Measurements from ENCODE around the gene PCK2. TPM values are rescaled to one million over a fixed set of nuclear protein-coding genes. Genes with fewer than 3 reads are reported as not detected.

The PCK2 gene
- polyA plus RNA-seq, 4 donors: 197 to 870 (median 304) TPM

DNA sequence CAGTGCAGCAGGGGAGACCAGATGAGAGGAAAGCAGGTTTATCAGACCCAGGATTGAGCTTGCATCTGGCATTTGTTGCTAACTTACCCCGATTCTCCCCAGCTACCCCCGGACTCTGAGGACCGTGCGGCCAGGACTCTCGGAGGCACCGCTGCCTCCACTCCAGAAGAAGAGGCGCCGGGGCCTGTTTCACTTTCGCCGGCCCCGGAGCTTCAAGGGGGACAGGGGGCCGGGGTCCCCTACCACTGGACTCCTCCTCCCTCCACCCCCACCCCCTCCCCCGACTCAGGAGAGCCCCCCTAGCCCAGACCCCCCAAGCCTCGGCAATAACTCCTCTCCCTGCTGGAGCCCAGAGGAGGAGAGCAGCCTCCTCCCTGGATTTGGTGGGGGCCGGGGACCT lies 29.3 kb upstream of the PCK2 start:
- WGBS, 3 donors: 81 to 90% (median 88%) methylated on average over 10 to 15 of the region's 15 CpGs
- H3K4me3 ChIP-seq (ENCODE audit: low read depth in 1 of 3, low read length in 3 of 3): no peak overlapping the region
- H3K9me3 ChIP-seq (ENCODE audit: control insufficient read depth in 2 of 2, insufficient read depth in 1 of 2, low read depth in 1 of 2, low read length in 1 of 2): no peaks in the 10 kb centered on the region
- H3K36me3 ChIP-seq (ENCODE audit: control insufficient read depth in 3 of 3, insufficient read depth in 2 of 3, low read depth in 1 of 3, low read length in 3 of 3): peaks cover 0 to 14% (median 0%) of the 10 kb centered on the region in 3 donors
- no peak for DNase-seq
- FAIRE-seq: no peak
- H3K27me3 ChIP-seq (ENCODE audit: control insufficient read depth in 3 of 3, insufficient read depth in 3 of 3, low read length in 3 of 3): no peaks in the 10 kb centered on the region
- H3K27ac ChIP-seq (ENCODE audit: low read depth in 1 of 3, low read length in 2 of 3): no peak overlapping the region
- peaks cover 0 to 60% (median 14%) of the 10 kb centered on the region in 3 donors for H3K4me1 ChIP-seq (ENCODE audit: control insufficient read depth in 3 of 3, insufficient read depth in 2 of 3, low read depth in 1 of 3, low read length in 2 of 3)

DNA sequence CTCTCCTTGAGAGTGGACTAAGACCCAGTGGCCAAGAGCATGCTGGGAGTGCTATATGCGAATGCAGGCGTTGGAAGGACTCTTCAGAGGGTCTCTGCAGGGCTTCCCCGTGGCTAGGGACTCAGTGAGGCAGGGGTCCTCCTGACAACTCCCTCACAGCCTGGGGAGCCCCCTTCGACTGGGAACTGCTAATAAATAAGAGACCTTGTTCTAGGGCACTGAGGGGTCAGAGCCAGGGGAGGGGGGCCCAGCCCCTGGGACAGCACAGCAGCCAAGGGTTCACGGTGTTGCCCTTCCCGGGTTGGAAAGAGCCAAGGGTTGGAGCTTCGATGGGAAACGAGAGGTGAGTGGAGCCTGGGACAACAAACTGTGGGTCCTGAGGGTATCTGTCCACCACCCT lies 28.7 kb upstream of the PCK2 start:
- no peak overlapping the region for H3K27ac ChIP-seq (ENCODE audit: low read depth in 1 of 3, low read length in 2 of 3)
- H3K27me3 ChIP-seq (ENCODE audit: control insufficient read depth in 3 of 3, insufficient read depth in 3 of 3, low read length in 3 of 3): no peaks in the 10 kb centered on the region
- no peak overlapping the region for H3K4me3 ChIP-seq (ENCODE audit: low read depth in 1 of 3, low read length in 3 of 3)
- no peak for FAIRE-seq
- peaks cover 0 to 14% (median 0%) of the 10 kb centered on the region in 3 donors for H3K36me3 ChIP-seq (ENCODE audit: control insufficient read depth in 3 of 3, insufficient read depth in 2 of 3, low read depth in 1 of 3, low read length in 3 of 3)
- H3K4me1 ChIP-seq (ENCODE audit: control insufficient read depth in 3 of 3, insufficient read depth in 2 of 3, low read depth in 1 of 3, low read length in 2 of 3): peaks cover 0 to 57% (median 14%) of the 10 kb centered on the region in 3 donors
- no peaks in the 10 kb centered on the region for H3K9me3 ChIP-seq (ENCODE audit: control insufficient read depth in 2 of 2, insufficient read depth in 1 of 2, low read depth in 1 of 2, low read length in 1 of 2)
- DNase-seq: no peak
- 77 to 89% (median 79%) methylated on average over 8 of the region's 8 CpGs for WGBS, 3 donors

- no peak for FAIRE-seq
- DNase-seq: peak; percentile 54 to 66
- peak overlapping the region in 2 of 3 donors; percentile 8 to 77 for H3K27ac ChIP-seq (ENCODE audit: low read depth in 1 of 3, low read length in 2 of 3)
Observed at GRCh38 chr14:24066496-24067132, 27.5 kb upstream of the PCK2 start.

DNA sequence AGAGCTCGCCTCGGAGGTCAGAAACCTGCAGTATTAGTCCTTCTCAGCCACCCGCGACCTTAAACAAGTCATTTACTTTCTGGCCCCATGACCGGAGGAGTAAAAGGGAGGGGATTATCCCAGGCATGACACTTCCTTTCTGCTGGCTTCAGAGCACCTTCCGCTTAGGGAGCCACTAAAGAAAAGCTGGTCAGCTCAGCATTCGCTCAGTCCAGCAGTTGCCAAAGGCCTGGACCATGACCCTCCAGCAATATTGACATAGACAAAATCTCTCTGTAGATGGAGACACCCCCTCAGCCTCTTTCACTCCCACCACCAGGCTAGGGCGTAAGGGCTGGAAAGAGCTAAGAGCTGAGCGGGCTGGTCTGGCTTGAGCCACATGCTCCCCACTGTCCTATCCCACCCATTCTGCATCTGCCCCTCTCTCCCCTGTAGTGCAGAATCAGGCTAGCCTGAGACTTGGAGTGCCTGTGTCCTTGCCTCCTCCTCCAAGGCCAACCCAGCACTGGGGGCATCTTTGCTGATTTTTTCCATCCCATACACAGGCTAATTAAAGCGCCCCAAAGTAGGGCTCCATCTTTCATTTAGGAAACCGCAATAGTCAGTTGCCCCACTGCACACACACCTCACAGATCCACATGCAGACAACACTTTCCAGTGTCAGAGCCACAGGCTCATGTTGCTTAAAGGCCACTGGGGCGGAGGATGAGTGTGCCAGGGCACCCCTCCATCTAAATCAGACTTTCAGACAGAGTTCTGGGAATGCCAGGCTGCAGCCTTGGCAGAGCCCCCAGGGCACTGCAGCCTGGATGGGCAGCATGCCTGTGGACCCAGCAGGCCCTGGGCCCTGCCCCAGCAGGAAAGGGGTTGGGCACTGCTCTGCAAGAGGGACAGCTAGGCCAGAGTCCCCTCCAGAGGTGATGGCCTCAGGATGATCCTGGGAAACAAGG lies 26.7 kb upstream of the PCK2 start:
- Histone ChIP-seq H3K27me3 (ENCODE audit: control insufficient read depth in 3 of 3, insufficient read depth in 3 of 3, low read length in 3 of 3) (no peaks in the 10 kb centered on the region), H3K27ac (ENCODE audit: low read depth in 1 of 3, low read length in 2 of 3) (peak overlapping the region in 1 of 3 donors; percentile 77), H3K36me3 (ENCODE audit: control insufficient read depth in 3 of 3, insufficient read depth in 2 of 3, low read depth in 1 of 3, low read length in 3 of 3) (peaks cover 0 to 2% (median 0%) of the 10 kb centered on the region in 3 donors), H3K4me3 (ENCODE audit: low read depth in 1 of 3, low read length in 3 of 3) (no peak overlapping the region), H3K4me1 (ENCODE audit: control insufficient read depth in 3 of 3, insufficient read depth in 2 of 3, low read depth in 1 of 3, low read length in 2 of 3) (peaks cover 0 to 49% (median 8%) of the 10 kb centered on the region in 3 donors), H3K9me3 (ENCODE audit: control insufficient read depth in 2 of 2, insufficient read depth in 1 of 2, low read depth in 1 of 2, low read length in 1 of 2) (no peaks in the 10 kb centered on the region)
- DNase-seq (peak in 1 of 2 donors; percentile 56), FAIRE-seq (no peak)
- 83 to 88% (median 83%) methylated on average over 12 of the region's 12 CpGs for WGBS, 3 donors

More at GRCh38 chr14:24066496-24067132, 27.5 kb upstream of the PCK2 start:
- peaks cover 0 to 6% (median 0%) of the 10 kb centered on the region in 3 donors for H3K36me3 ChIP-seq (ENCODE audit: control insufficient read depth in 3 of 3, insufficient read depth in 2 of 3, low read depth in 1 of 3, low read length in 3 of 3)
- WGBS, 3 donors: 53 to 74% (median 64%) methylated on average over 8 of the region's 8 CpGs
- no peaks in the 10 kb centered on the region for H3K27me3 ChIP-seq (ENCODE audit: control insufficient read depth in 3 of 3, insufficient read depth in 3 of 3, low read length in 3 of 3)
- no peak overlapping the region for H3K4me3 ChIP-seq (ENCODE audit: low read depth in 1 of 3, low read length in 3 of 3)
- H3K4me1 ChIP-seq (ENCODE audit: control insufficient read depth in 3 of 3, insufficient read depth in 2 of 3, low read depth in 1 of 3, low read length in 2 of 3): peaks cover 0 to 49% (median 12%) of the 10 kb centered on the region in 3 donors
- H3K9me3 ChIP-seq (ENCODE audit: control insufficient read depth in 2 of 2, insufficient read depth in 1 of 2, low read depth in 1 of 2, low read length in 1 of 2): no peaks in the 10 kb centered on the region

DNA sequence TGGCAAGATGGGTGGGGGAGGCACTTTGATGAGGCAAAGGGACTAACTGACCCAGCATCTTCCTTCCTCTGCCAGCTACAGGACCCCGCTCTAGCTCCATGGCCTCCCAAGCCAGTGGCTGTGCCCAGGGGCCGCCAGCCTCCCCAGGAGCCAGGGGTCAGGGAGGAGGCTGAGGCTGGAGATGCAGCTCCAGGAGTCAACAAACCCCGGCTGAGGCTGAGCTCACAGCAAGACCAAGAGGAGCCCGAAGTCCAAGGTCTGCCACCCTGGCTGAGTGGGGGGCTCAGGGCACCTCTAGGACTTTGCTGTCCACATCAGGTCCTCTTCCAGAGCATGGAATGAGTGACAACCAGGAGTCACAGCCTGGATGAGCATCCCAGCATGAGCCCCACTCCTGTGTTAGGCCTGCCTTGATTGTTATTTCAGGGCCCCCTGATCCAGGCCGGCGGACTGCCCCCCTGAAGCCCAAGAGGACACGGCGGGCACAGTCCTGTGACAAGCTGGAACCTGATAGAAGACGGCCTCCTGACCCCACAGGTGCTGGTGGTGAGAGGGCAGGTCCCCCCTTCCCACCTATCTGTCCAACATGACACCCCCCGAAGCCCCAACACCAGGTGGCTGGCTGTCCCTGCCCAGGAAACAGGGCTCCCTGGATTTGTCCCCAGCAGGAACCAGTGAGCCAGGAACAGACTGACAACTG lies 25.2 kb upstream of the PCK2 start:
- peaks cover 0 to 54% (median 3%) of the 10 kb centered on the region in 3 donors for H3K4me1 ChIP-seq (ENCODE audit: control insufficient read depth in 3 of 3, insufficient read depth in 2 of 3, low read depth in 1 of 3, low read length in 2 of 3)
- H3K9me3 ChIP-seq (ENCODE audit: control insufficient read depth in 2 of 2, insufficient read depth in 1 of 2, low read depth in 1 of 2, low read length in 1 of 2): no peaks in the 10 kb centered on the region
- H3K27ac ChIP-seq (ENCODE audit: low read depth in 1 of 3, low read length in 2 of 3): no peak overlapping the region
- peaks cover 0 to 2% (median 0%) of the 10 kb centered on the region in 3 donors for H3K36me3 ChIP-seq (ENCODE audit: control insufficient read depth in 3 of 3, insufficient read depth in 2 of 3, low read depth in 1 of 3, low read length in 3 of 3)
- H3K4me3 ChIP-seq (ENCODE audit: low read depth in 1 of 3, low read length in 3 of 3): no peak overlapping the region
- FAIRE-seq (no peak), DNase-seq (no peak)
- 84 to 88% (median 84%) methylated on average over 9 to 10 of the region's 10 CpGs for whole genome bisulfite sequencing, 3 donors
- H3K27me3 ChIP-seq (ENCODE audit: control insufficient read depth in 3 of 3, insufficient read depth in 3 of 3, low read length in 3 of 3): no peaks in the 10 kb centered on the region

DNA sequence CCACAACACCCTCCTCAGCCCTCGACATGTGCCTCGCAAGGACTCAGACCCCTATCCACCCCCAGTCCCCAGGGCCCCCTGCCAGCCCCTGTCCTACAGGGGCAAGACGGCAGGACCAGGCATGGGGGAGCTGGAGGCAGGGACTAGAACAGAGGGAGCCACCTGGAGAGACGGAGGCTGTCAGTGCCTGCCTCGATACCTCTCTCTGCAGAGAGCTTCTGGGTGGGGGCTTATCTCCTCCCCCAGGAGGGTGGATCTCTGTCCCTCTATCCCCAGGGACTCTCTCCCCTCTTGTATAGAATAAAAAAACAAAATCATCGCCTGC lies 24.7 kb upstream of the PCK2 start:
- Histone ChIP-seq H3K9me3 (ENCODE audit: control insufficient read depth in 2 of 2, insufficient read depth in 1 of 2, low read depth in 1 of 2, low read length in 1 of 2) (no peaks in the 10 kb centered on the region), H3K4me3 (ENCODE audit: low read depth in 1 of 3, low read length in 3 of 3) (no peak overlapping the region), H3K27me3 (ENCODE audit: control insufficient read depth in 3 of 3, insufficient read depth in 3 of 3, low read length in 3 of 3) (no peaks in the 10 kb centered on the region), H3K27ac (ENCODE audit: low read depth in 1 of 3, low read length in 2 of 3) (no peak overlapping the region), H3K36me3 (ENCODE audit: control insufficient read depth in 3 of 3, insufficient read depth in 2 of 3, low read depth in 1 of 3, low read length in 3 of 3) (peaks cover 0 to 2% (median 0%) of the 10 kb centered on the region in 3 donors), H3K4me1 (ENCODE audit: control insufficient read depth in 3 of 3, insufficient read depth in 2 of 3, low read depth in 1 of 3, low read length in 2 of 3) (peaks cover 2 to 59% (median 8%) of the 10 kb centered on the region in 3 donors)
- 86 to 88% (median 88%) methylated on average over 6 of the region's 6 CpGs for WGBS, 3 donors
- DNase-seq (no peak), FAIRE-seq (no peak)

DNA sequence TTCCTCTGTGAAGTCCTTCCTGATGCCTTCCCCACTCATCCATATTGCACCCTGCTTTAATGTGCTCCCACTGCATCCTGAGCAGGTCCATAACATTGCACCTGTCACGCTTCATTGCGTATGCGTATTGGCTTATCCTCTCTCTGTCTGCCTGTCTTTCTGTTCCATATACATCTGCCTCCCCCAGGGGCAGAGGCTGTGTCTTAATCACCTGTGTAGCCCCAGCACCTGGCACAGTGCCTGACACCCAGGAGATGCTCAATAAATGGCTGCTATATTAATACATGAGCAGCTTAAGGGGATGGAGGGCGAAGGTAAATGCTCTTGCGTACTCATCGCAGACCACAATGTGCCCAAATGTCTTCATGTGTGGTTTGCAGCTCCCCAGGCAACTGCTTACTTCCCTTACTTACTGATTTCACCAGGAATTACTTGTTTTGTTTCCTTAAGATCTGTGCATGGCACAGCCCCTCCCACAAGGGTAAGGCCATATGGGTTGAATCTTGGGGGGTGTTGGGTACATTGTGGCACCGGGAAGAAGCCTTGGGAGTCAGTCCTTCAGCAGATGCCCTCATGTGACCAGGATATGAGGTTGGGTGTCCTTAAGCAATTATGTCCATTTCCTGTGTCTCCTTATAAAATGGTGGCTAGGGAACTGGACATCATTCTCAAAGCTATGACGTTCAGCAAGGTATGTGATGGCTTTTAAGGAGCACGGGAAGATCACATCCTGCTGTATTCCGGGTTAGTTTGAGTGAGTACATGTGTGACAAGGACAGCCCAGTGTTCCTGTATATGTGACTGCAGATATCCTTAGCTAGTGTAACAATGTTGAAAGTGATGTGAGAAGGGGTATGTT lies 23.6 kb upstream of the PCK2 start:
- H3K4me1 ChIP-seq (ENCODE audit: control insufficient read depth in 3 of 3, insufficient read depth in 2 of 3, low read depth in 1 of 3, low read length in 2 of 3): peaks cover 4 to 65% (median 8%) of the 10 kb centered on the region in 3 donors
- H3K27me3 ChIP-seq (ENCODE audit: control insufficient read depth in 3 of 3, insufficient read depth in 3 of 3, low read length in 3 of 3): no peaks in the 10 kb centered on the region
- peaks cover 0 to 2% (median 0%) of the 10 kb centered on the region in 3 donors for H3K36me3 ChIP-seq (ENCODE audit: control insufficient read depth in 3 of 3, insufficient read depth in 2 of 3, low read depth in 1 of 3, low read length in 3 of 3)
- 81 to 88% (median 85%) methylated on average over 10 of the region's 10 CpGs for WGBS, 3 donors
- DNase-seq: no peak
- no peak overlapping the region for H3K4me3 ChIP-seq (ENCODE audit: low read depth in 1 of 3, low read length in 3 of 3)
- no peak overlapping the region for H3K27ac ChIP-seq (ENCODE audit: low read depth in 1 of 3, low read length in 2 of 3)
- H3K9me3 ChIP-seq (ENCODE audit: control insufficient read depth in 2 of 2, insufficient read depth in 1 of 2, low read depth in 1 of 2, low read length in 1 of 2): no peaks in the 10 kb centered on the region
- no peak for FAIRE-seq
